Stimulated activated CD4-positive, alpha-beta T cell treated with anti-CD3 and anti-CD28 coated beads, TNF-alpha, amount 100 ng/mL, for 1 hour (primary cell): ENCODE data around the gene TRIP13.

Experiments
- DNase-seq, 3 donors: peaks; one replicate each; pipeline ENCODE4 v3.0.0-alpha.2; 2020; ENCODE audit warnings: low read depth in 3 of 3, low spot score in 1 of 3

The TRIP13 gene

DNA sequence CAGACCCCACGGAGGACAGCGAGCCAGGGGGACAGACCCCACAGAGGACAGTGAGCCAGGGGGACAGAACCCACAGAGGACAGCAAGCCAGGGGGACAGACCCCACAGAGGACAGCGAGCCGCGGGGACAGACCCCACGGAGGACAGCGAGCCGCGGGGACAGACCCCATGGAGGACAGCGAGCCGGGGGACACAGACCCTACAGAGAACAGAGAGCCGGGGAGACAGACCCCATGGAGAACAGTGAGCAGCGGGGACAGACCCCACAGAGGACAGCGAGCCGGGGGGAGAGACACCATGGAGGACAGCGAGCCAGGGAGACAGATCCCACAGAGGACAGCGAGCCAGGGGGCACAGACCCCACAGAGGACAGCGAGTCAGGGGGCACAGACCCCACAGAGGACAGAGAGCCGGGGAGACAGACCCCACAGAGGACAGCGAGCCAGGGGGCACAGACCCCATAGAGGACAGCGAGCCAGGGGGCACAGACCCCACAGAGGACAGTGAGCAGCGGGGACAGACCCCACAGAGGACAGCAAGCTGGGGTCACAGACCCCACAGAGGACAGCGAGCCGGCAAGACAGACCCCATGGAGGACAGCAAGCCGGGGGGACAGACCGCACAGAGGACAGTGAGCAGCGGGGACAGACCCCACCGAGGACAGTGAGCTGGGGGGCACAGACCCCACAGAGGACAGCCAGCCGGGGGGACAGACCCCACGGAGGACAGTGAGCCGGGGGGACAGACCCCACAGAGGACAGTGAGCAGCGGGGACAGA, 37.5 kb upstream of the TRIP13 start:
- no peak for DNase-seq

DNA sequence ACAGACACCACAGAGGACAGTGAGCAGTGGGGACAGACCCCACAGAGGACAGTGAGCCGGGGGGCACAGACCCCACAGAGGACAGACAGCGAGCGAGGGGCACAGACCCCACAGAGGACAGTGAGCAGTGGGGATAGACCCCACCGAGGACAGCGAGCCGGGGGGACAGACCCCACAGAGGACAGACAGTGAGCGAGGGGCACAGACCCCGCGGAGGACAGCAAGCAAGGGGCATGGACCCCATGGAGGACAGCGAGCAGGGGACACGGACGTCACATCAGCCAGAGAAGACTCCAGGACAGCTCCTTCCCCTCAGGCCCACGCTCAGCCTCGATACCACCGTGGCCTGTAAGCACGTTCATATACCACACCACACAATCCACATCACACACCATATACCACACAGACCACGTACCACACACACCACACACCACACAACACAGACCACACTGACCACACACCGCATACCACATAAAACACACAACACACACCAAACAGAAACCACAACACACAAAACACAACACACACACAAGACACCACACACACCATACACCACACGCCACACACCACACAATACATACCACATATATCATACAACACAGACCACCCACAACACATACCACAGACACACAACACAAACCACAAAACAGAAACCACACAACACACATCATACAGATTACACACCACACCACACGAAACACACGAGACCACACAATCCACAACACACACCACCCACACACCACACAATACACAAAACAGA, 36.7 kb upstream of the TRIP13 start:
- DNase-seq = no peak

DNA sequence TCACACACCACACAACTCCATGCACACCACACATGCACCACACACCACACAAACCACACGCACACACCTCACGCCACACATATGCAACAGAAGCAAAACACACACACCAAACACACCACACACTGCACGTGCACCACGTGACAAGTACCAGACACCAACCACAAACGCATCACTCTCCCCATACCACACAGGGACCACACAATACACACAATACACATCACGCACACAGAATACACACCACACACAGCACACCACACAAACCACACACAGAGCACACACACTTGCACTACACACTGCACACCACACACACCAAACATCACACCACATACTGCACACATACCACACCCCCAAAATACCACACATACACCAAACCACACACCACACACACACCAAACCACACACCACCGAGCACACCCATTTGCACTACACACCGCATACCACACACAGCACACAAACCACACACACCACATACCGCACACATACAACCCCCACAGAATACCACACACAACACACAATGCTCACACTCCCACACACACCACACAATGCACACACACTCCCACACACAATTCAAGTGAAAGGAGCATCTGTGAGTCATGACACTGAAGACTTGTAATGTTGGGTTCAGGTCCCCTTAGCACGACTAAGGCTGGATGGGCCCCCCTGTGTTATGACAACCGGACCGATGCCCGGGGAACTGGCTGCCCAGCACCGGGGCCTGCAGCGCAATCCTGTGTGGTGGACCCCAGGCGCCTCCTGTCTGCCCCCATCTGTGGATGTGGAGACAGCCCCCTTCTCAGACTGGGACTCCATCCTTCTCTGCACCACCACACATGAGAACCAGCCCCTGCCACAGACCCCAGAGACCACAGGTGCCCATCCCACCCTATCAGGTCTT, 35.9 kb upstream of the TRIP13 start:
- no peak for DNase-seq

DNA sequence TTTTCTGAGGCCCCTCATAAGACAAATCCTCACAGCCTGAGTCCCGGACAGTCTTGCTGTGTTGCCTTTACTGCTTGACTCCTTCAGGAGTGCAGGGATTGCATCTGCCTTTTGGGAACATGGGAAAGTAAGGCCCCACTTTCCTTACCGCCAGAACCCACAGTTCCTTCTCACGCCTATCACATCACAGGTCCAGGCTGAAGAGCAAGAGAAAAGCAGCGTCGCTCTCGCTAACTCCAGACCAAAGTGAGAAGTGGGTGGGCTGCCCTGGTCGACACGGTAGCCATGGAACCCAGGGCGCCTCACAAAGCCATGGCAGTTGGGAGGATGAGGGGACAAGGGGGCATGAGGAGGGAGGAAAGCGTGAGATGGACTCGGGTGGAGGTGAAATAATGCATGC, 34.0 kb upstream of the TRIP13 start:
- DNase-seq = no peak

DNA sequence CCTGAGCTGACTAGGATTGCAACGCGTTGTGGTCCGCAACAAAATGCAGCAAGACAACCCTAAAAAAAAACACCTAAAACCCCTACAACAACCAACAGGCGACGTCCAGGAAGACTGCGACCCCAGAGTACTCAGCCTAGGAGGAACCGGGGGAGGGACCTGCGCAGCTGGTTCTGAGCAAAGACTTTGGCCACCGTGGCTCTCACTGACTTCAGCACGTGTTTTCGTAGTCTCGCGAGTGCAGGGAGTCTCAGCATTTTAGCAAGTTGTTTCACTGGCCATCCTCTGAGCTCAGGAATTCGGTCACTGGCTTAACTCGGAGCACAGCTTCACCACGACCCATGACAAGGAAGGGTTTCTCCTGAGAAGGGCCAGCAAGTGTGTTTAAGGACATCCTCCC, 33.3 kb upstream of the TRIP13 start:
- DNase-seq = no peak

DNA sequence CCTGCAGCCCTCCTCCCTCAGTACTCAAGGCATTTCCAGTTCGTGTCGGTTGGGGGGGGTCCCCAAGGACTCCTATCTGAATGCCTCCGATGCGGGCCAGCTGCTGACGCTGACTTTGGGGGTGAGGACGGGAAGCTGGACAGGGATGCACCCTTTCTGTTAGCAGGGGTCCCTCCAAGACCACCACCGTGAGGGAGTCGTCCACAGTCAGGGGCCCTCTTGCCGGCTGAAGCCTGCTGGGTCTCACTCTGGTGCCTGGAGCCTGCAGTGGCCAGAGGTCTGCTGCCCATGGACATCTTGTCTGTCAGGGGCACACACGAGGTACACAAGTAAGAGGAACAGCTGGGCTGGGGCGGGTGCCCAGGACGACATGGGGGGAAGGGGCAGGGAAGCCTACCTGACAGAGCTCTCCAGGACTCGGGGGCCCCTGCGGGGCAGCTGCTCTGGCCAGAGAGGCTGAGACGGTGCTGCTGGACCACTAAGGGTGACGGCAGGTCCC, 32.8 kb upstream of the TRIP13 start:
- no peak for DNase-seq

DNA sequence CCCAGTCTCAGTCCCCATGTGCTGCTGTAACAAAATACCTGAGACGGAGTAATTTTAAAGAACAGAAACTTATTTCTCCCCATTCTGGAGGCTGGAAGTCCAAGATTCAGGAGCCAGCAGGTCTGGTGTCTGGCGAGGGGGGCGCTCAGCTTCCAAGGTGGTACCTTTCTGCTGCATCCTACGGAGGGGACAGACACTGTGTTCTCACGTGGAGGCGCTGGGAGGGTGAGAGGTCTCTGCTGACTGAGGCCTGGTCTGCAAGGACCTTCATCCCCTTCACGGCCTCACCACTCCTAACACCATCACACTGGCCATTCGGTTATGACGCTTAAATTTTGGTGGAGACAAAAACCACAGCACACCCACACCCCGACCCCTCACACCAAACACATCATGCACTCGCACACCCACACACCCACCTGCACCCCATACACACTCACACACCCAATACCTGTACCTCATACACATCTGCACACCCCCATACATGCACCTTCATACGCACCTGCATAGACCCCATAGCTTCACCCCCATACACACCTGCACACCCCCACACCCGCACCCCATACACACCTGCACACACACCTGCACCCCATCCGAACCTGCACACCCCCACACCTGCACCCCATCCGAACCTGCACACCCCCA, 32.1 kb upstream of the TRIP13 start:
- no peak for DNase-seq

DNA sequence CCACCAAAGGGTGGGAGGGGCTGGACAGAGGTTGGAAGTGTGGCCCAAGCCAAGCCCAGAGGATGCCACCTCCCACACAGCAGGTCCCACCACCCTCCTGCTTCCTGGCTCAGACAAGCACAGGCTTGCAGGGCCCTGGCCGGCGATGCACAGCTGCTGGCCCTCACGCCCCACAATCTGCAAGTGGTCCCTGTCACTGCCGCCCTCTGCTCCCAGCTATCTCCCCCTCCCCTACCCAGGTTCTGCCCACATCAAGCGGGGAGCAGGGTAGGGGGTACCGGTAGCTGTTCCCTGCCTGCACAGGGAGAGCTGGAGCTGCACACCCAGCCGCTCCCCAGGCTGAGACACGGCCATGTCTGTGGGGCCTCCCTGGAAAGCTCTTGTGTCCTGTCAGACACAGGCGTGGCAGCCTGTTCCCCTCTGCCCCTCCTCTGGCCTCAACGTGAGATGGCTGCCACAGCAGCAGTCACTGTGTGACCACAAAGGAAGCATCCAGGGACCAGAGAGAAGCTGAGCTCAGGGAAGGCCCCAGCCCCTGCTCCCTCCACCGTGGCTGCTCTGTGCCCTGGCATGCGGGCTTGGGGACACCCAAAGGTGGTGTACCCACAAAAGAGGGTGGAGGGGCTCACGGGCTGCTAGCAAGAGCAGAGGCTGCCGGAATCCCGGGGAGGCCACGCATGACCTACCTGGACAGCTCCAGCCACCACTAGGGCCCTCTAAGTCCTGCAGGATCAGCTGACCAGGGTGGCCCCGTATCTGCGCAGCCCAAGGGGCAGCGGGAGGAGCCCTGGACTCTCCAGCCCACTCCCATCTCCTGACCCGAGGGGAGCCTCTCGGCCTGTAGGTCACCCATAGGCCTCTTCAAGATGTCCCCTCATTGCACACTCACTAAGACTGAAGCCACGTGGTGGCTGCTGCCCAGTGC, 31.0 kb upstream of the TRIP13 start:
- DNase-seq = no peak

DNA sequence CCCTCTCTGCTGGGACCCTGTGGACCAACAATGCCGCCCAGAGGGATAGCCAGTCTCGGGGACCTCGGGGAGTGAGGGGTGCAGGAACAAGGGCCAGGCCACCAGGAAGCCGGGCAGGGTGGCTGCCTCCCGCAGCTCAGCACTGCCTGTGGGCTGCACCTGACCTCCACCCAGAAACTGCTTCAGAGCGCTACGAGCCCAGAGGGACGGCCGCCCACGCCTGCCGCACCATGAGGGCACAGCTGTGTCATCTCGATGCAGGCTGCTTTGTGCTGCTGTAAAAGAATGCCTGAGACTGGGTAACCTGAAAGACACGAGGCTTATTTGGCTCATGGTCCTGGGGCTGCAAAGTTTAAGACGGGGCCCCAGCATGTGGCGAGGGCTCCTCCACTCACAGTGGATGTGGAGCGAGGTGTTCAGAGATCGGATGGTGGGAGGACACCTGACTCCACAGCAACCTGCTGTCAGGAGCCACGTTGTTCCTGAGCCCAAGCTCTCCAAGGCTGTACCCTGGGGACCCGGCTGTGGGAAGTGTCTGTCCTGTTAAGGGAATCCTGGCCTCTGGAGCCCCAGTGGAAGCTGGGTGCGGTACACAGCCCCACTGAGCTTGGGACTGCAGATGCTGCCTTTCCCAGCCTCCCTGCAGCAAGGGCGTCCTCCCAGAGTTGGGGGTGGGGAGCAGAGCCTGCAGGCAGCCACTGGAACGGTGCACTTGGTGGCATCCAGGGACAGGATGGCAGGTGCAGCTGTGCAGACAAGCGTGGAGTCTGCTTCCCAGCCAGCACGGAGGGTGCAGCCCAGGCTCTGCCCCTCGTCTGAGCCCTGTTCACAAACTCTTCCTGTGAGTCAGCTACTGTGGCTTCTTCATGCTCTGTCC, 30.1 kb upstream of the TRIP13 start:
- no peak for DNase-seq

DNA sequence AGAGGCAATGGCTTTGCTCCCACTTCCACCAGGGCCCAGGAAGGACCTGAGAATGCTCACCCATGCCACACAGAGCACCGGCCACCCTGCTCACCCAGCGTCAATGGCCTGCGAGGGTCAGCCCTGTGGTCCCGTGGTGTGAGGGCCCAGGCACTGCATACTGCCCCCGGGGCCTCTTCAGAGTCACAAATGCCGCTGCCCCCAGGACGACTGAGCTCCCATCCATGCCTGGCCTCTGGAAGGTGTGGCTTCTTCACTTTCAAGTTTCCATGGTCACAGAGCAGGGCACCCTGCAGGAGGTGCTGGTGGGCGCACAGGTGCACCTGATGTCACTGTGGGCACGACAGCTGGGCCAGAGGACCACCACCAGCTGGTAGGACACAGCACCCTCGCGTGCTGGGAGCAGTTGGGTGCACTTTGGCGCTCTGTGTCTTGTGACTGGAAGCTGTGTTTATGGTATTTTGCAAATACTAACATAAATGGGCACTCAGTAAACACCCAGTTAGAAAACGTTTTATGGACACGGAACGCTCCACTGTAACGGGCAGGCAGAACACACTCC, 29.4 kb upstream of the TRIP13 start:
- DNase-seq = no peak

DNA sequence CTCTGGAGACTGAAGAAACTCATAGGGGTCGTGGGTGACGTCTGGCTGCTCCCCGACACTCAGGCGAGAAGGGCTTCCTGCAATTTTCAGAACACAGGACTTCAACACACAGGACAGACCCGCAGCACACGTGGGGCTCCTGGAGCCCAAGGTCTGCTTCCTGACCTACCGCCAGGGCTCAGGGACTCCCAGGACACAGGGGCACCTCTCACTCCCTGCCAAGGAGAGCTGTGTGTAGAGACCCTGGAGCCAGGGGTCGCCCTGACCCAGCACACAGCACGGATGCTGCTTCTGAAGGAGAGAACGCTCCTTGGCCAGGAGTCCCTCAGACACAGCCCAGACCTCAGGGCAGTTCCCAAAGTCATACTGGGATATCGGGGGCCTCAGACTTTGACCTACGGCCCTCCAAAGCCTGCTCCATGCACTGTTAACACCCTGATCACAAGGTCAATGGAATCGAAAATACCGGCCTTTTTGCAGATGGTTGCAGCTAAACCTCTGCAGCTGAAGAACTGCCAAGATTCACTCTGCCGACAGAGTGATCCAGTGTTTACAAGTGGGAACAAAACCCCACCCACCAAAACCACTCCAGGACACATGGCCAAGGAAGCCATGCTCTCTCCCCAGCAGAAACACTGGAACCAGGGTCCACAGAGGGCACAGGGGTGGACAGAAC, 28.1 kb upstream of the TRIP13 start:
- no peak for DNase-seq

DNA sequence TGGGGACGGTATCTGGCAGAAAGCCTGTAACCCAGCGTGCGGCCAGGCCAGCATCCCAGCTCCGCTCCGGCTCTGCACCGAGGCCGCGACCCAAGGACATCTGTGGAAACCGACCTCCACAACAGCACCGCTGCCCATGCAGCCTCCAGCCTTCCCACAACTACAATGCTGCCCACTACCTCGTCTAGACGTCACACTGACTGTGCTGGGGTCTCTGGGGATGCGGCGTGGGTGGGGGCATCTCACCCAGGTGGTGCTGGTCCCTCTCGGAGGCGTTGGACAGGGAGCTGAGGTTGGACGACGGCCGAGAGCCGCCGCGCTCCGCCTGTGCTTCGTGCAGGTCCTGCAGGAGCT, 27.5 kb upstream of the TRIP13 start:
- no peak for DNase-seq

DNA sequence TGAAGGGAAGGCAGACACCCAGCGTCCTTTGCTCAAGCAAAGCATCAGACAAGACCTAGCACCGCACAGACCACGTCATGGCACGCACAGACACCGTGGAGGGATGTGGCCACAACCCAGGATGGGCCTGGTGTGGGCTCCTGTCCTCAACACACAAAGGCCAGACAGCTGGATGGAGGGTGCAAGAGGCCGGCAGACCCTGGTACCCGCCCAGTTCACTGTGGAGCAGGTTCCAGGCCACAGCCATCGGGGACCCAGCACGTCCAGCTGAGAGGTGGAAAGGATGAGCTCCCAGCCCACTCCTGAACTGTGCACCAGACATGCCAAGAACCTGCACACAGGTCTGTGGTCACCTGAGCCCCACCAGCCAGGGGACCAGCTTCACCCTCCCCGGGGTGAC, 26.9 kb upstream of the TRIP13 start:
- no peak for DNase-seq

DNA sequence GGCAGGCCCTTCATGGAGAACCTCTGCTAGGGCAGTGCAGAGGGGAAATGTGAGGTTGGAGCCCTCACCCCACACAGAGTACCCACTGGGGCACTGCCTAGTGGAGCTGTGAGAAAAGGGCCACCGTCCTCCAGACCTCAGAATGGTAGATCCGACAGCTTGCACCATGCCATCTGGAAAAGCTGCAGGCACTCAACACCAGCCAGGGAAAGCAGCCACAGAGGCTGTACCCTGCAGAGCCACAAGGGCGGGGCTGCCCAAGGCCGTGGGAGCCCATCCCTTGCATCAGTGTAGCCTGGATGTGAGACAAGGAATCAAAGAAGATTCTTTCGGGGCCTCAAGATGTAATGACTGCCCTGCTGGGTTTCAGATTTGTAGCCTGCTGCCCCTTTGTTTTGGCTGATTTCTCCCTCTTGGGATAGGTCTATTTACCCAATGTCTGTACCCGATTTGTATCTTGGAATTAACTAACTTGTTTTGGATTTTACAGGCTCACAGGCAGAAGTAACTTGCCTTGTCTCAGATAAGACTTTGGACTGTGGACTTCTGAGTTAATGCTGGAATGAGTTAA, 25.3 kb upstream of the TRIP13 start:
- DNase-seq = no peak

DNA sequence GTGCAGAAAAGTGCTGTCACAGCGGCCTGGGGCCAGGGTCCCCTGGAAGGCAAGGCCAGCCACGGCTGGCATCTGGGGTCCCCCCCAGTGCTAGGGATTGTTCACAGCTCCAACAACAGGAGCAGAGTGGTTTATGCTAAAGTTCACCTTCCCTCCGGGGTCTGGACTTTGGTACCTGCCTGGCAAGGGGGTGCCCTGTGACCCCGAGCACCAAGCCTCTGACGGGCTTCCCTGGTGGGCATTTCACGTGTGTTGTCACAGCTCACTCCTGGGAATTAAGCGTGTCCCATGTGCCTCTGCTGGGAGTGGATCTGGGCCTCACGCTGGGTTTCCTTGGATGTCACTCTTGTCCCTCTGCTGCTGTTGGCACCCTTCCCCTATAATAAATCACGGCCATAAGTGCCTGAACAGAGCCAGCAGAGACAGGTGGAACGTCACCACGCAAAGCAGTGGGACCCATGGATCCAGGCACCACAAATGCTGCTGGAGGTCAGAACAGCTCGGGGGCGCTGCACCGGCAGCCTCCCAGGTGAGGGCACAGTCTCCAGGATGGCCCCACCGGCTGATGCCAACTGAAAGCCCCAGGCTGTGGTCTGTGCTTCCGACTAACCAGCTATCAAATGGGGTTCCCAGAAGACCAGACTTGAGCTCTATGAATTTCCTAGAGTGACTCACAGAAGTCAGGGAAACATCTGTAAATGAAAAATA, 24.1 kb upstream of the TRIP13 start:
- DNase-seq = no peak

DNA sequence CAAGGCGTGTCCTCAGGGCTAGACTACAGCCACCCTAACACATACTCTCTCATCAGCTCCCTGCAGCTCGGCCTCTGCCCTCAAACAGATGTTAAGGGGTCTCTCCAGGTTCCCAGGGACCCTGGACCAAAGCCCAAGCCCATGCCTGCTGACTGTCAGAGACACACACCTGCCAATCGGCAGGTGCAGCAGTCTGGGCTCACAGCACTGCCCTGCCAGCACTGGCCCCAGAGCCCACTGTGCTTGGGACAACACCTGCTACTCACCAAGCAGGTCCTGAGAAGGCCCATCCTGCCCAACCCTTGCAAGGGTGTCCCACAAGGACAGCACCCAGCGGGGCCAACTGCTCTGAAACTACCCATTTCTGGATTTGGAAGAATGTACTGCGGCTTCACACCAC, 21.7 kb upstream of the TRIP13 start:
- DNase-seq = no peak

DNA sequence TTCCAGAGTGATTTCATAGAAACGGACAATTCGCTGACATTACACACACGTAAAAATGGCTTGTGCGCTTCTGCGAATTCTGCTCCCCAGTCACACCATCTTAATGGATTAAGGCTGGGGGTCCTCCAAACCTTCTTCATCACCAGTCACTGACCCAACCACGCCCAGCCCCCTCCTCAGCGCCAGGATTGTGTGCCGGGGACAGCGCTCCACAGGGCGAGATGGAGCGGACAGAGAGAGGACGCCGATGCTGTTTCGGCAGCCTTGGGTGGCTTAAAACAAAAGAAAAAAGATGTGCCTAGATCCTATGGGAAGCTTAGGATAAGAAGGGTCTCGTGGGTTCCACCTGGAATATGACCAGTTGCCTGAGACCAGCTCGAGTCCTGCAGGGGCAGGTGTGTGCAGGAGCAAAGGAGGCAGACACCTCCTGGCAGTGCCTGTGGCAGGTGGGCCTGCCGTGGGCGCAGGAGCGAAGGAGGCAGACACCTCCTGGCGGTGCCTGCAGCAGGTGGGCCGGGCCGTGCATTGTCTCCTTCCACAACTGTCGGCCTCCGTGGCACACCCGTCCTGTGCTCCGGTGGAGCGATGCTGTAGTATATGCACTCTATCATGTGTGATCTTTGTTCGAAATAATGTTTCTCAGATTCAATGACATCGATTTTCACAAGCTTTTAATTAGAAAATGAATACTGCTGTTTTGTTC, 20.9 kb upstream of the TRIP13 start:
- no peak for DNase-seq
